Measurements from ENCODE around the gene KCND3.

DNA sequence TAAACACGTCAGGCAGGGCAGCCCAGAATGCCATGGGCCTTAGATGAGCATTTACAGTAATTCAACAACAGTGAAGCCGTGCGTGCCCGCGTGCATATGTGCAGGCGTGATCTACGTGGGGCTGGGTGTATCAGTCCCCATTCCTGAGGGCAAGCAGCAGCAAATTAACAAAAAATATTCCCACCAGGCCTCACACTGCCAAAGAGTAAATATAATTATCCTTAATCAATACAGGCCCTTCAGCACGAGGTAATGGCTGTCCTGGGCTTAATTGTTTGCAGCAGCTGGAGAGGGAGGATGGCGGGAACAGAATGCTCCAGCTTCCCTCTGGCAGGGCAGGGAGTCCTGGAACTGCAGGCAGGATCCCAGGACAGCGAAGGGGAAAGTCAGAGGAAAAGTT is 142.0 kb downstream of the KCND3 start:
- no peak for TF ChIP-seq CTCF (IDR thresholded peaks at IDR 0.05)
- TF ChIP-seq EZH2 (IDR thresholded peaks at IDR 0.05) = no peak
- no peak for TF ChIP-seq EZH2phosphoT487 (IDR thresholded peaks at IDR 0.05)

Data from neural progenitor cell (in vitro differentiated cells).